GM18499 (cell line): Measurements from ENCODE around the gene KANK4.

ENCODE experiments used
- ATAC-seq: cut with Tn5 transposase; IDR thresholded peaks from one replicate; pipeline ENCODE4 v1.9.1; 2021; ENCODE audit warnings: moderate number of reproducible peaks; ENCODE audit not compliant: insufficient read depth, unreplicated experiment

The KANK4 gene

GRCh38 chr1:62318756-62319544 is at the start of gene KANK4:
KANK4 (minus strand) TSS chr1:62319434; CDS start chr1:62281564, 37,870 bp downstream.
- ATAC-seq, result no peak

- ATAC-seq, result no peak
Measured at GRCh38 chr1:62368989-62369388, 49.8 kb upstream of the KANK4 start.

- no peak for ATAC-seq
Measured at GRCh38 chr1:62367005-62367557, 47.8 kb upstream of the KANK4 start.

- no peak for ATAC-seq
Measured at GRCh38 chr1:62364721-62365120, 45.5 kb upstream of the KANK4 start.

- no peak for ATAC-seq
Measured at GRCh38 chr1:62362926-62363325, 43.7 kb upstream of the KANK4 start.

- no peak for ATAC-seq
Measured at GRCh38 chr1:62362061-62362917, 43.1 kb upstream of the KANK4 start.

GRCh38 chr1:62361431-62361830 is 42.2 kb upstream of the KANK4 start:
- no peak for ATAC-seq

- ATAC-seq, result no peak
Measured at GRCh38 chr1:62358665-62359373, 39.6 kb upstream of the KANK4 start.

- ATAC-seq, result no peak
Measured at GRCh38 chr1:62357916-62358315, 38.7 kb upstream of the KANK4 start.

GRCh38 chr1:62356257-62356835 is 37.1 kb upstream of the KANK4 start:
- ATAC-seq, result no peak

GRCh38 chr1:62355095-62355494 is 35.9 kb upstream of the KANK4 start:
- ATAC-seq, result no peak

- no peak for ATAC-seq
Measured at GRCh38 chr1:62353853-62354252, 34.6 kb upstream of the KANK4 start.

- ATAC-seq, result no peak
Measured at GRCh38 chr1:62352387-62352786, 33.2 kb upstream of the KANK4 start.

- no peak for ATAC-seq
Measured at GRCh38 chr1:62349470-62350233, 30.4 kb upstream of the KANK4 start.

GRCh38 chr1:62346886-62347285 is 27.7 kb upstream of the KANK4 start:
- no peak for ATAC-seq

- no peak for ATAC-seq
Measured at GRCh38 chr1:62343911-62344310, 24.7 kb upstream of the KANK4 start.

- ATAC-seq, result no peak
Measured at GRCh38 chr1:62342270-62342669, 23.0 kb upstream of the KANK4 start.

- no peak for ATAC-seq
Measured at GRCh38 chr1:62341615-62342014, 22.4 kb upstream of the KANK4 start.

- ATAC-seq, result no peak
Measured at GRCh38 chr1:62341089-62341488, 21.9 kb upstream of the KANK4 start.
